Gastroesophageal sphincter (tissue), 4 donors: ENCODE results near the gene AZIN2. TPM values are rescaled to one million over a fixed set of nuclear protein-coding genes. Genes with fewer than 3 reads are reported as not detected.

Source experiments
- ATAC-seq: fragments of 150-250 bp; one replicate; pipeline ENCODE4 v1.9.1; 2016; ENCODE audit warnings: mild to moderate bottlenecking, moderate library complexity
- H3K27ac ChIP-seq, 4 donors: fragments of 200-600 bp; sonication (generic) in 3 of 4; 1 replicate in 3 of 4; 2 replicates in 1 of 4; pipeline ENCODE4 v1.5.1; 2016 to 2019
- H3K27me3 ChIP-seq: fragments of 200-600 bp; sonication (generic); one replicate; pipeline ENCODE4 v1.5.1; 2019
- H3K36me3 ChIP-seq, 2 donors: fragments of 200-600 bp; sonication (generic); one replicate each; pipeline ENCODE4 v1.5.1; 2019; ENCODE audit warnings: control low read depth in 1 of 2
- H3K4me1 ChIP-seq, 3 donors: fragments of 200-600 bp; sonication (generic); 1 replicate in 2 of 3; 2 replicates in 1 of 3; pipeline ENCODE4 v1.5.1; 2016 to 2019; ENCODE audit warnings: control low read depth in 2 of 3
- H3K4me3 ChIP-seq, 2 donors: fragments of 200-600 bp; sonication (generic); one replicate each; pipeline ENCODE4 v1.5.1; 2019; ENCODE audit warnings: mild to moderate bottlenecking in 1 of 2, moderate library complexity in 1 of 2
- H3K9me3 ChIP-seq, 3 donors: fragments of 200-600 bp; sonication (generic); one replicate each; pipeline ENCODE4 v1.5.1; 2017 to 2019; ENCODE audit warnings: control low read depth in 2 of 3
- CTCF ChIP-seq, 4 experiments: fragments of 200-600 bp in 2 of 4; fragments of 450-650 bp in 2 of 4; sonication (generic) in 1 of 4; IDR thresholded peaks; one replicate each; pipeline ENCODE4 v1.5.1; 2017 to 2019; ENCODE audit warnings: antibody characterized with exemption in 4 of 4, mild to moderate bottlenecking in 2 of 4, moderate library complexity in 2 of 4
- EP300 ChIP-seq: sonication (generic); formaldehyde crosslinking; IDR thresholded peaks from one replicate; pipeline ENCODE4 v1.6.1; 2017; ENCODE audit warnings: antibody characterized with exemption, mild to moderate bottlenecking
- POLR2A ChIP-seq, 2 donors: fragments of 450-650 bp; IDR thresholded peaks; one replicate each; pipeline ENCODE4 v1.6.1; 2017; ENCODE audit warnings: antibody characterized with exemption in 2 of 2, mild to moderate bottlenecking in 2 of 2, moderate library complexity in 1 of 2
- POLR2AphosphoS5 ChIP-seq: sonication (generic); formaldehyde crosslinking; IDR thresholded peaks from one replicate; pipeline ENCODE4 v1.6.1; 2017; ENCODE audit warnings: antibody characterized with exemption
- WGBS, 2 donors: methylation state at CpG; one replicate each; pipeline ENCODE4 v1.1.5; 2018; ENCODE audit warnings: low coverage in 1 of 2; 5-methylcytosine and 5-hydroxymethylcytosine counted together
- total RNA-seq, 4 donors: library from RNA; depleted of rRNA; stranded (reverse); fragments of >200 nt; gene quantifications; one replicate each; pipeline ENCODE4 v1.1.0, GENCODE V29; 2016

AZIN2 gene
- total RNA-seq, 4 donors from 2014 or later = 0.31 to 6.4 (median 2.8) TPM

GRCh38 chr1:33155877-33156538, 75.1 kb downstream of the AZIN2 start:
- TF ChIP-seq CTCF (IDR thresholded peaks at IDR 0.05) = no peak
- no peak for TF ChIP-seq EP300
- no peak for ATAC-seq
- H3K4me1 ChIP-seq = peaks cover 0 to 47% (median 5%) of the 10 kb centered on the region in 3 donors
- 52 to 83% methylated on average over 3 to 4 of the region's 4 CpGs for WGBS, 2 donors
- H3K4me3 ChIP-seq = no peak overlapping the region
- H3K9me3 ChIP-seq = no peaks in the 10 kb centered on the region
- H3K36me3 ChIP-seq = peaks cover 0 to 43% of the 10 kb centered on the region in 2 donors
- H3K27me3 ChIP-seq = no peaks in the 10 kb centered on the region
- H3K27ac ChIP-seq = no peak overlapping the region

- 94 to 96% methylated on average over 3 to 4 of the region's 4 CpGs for WGBS, 2 donors
- TF ChIP-seq EP300 = no peak
- TF ChIP-seq POLR2A (IDR thresholded peaks at IDR 0.05) = no peak
- no peak for TF ChIP-seq CTCF (IDR thresholded peaks at IDR 0.05)
- no peak for TF ChIP-seq POLR2AphosphoS5
- H3K36me3 ChIP-seq = peaks cover 0 to 36% of the 10 kb centered on the region in 2 donors
- H3K27ac ChIP-seq = no peak overlapping the region
- ATAC-seq = no peak
- no peaks in the 10 kb centered on the region for H3K27me3 ChIP-seq
- no peaks in the 10 kb centered on the region for H3K9me3 ChIP-seq
- peaks cover 0 to 44% (median 11%) of the 10 kb centered on the region in 3 donors for H3K4me1 ChIP-seq
- no peak overlapping the region for H3K4me3 ChIP-seq
These were observed 76.2 kb downstream of the AZIN2 start for GRCh38 chr1:33157131-33157530.

GRCh38 chr1:33158366-33158765, 77.4 kb downstream of the AZIN2 start:
- ATAC-seq = no peak
- 100% methylated on average over 2 of the region's 3 CpGs for WGBS, 2 donors
- Histone ChIP-seq H3K4me1 (peaks cover 0 to 32% (median 10%) of the 10 kb centered on the region in 3 donors), H3K9me3 (no peaks in the 10 kb centered on the region), H3K27ac (no peak overlapping the region), H3K36me3 (peaks cover 0 to 36% of the 10 kb centered on the region in 2 donors), H3K27me3 (no peaks in the 10 kb centered on the region), H3K4me3 (no peak overlapping the region)
- TF ChIP-seq POLR2A (IDR thresholded peaks at IDR 0.05) (no peak), CTCF (IDR thresholded peaks at IDR 0.05) (no peak), EP300 (no peak), POLR2AphosphoS5 (no peak)

GRCh38 chr1:33159577-33159976, 78.6 kb downstream of the AZIN2 start:
- no peaks in the 10 kb centered on the region for H3K9me3 ChIP-seq
- 100% methylated on average over 1 of the region's 26 CpGs; no CpG with 5 or more reads in 1 of the 2 donors for WGBS, 2 donors
- peaks cover 0 to 40% of the 10 kb centered on the region in 2 donors for H3K36me3 ChIP-seq
- no peak for ATAC-seq
- H3K4me3 ChIP-seq = no peak overlapping the region
- no peaks in the 10 kb centered on the region for H3K27me3 ChIP-seq
- peaks cover 0 to 20% (median 6%) of the 10 kb centered on the region in 3 donors for H3K4me1 ChIP-seq
- H3K27ac ChIP-seq = no peak overlapping the region
- no peak for TF ChIP-seq POLR2AphosphoS5
- TF ChIP-seq EP300 = no peak
- TF ChIP-seq CTCF (IDR thresholded peaks at IDR 0.05) = no peak
- no peak for TF ChIP-seq POLR2A (IDR thresholded peaks at IDR 0.05)

GRCh38 chr1:33161061-33161681, 80.2 kb downstream of the AZIN2 start:
- ATAC-seq = no peak
- 47 to 60% methylated on average over 3 to 7 of the region's 25 CpGs for WGBS, 2 donors
- H3K27ac ChIP-seq = peak overlapping the region in 1 of 4 donors; percentile 37
- no peak for TF ChIP-seq POLR2AphosphoS5
- TF ChIP-seq EP300 = no peak
- no peak for TF ChIP-seq CTCF (IDR thresholded peaks at IDR 0.05)
- no peak for TF ChIP-seq POLR2A (IDR thresholded peaks at IDR 0.05)
- H3K9me3 ChIP-seq = no peaks in the 10 kb centered on the region
- H3K4me3 ChIP-seq = no peak overlapping the region
- peaks cover 0 to 48% of the 10 kb centered on the region in 2 donors for H3K36me3 ChIP-seq
- H3K4me1 ChIP-seq = peaks cover 0 to 16% (median 6%) of the 10 kb centered on the region in 3 donors
- no peaks in the 10 kb centered on the region for H3K27me3 ChIP-seq
